ENCODE data around the gene ADORA2B. TPM values are rescaled to one million over a fixed set of nuclear protein-coding genes. Genes with fewer than 3 reads are reported as not detected.

The ADORA2B gene
- total RNA-seq, 2 experiments from 2014 or later, result not detected

GRCh38 chr17:15952916-15953790, 8.2 kb downstream of the ADORA2B start:
- H3K27ac ChIP-seq (ENCODE audit: low read depth, low read length, poor library complexity, severe bottlenecking), result no peak overlapping the region
- H3K9me3 ChIP-seq (ENCODE audit: low read length), result no peaks in the 10 kb centered on the region
- H3K4me3 ChIP-seq (ENCODE audit: low read depth, low read length, poor library complexity, severe bottlenecking), result no peak overlapping the region
- H3K9me2 ChIP-seq (ENCODE audit: insufficient read depth, low read length), result no peaks in the 10 kb centered on the region
- ChIA-PET CTCF (ENCODE audit: unreplicated experiment) (no interaction called here), POLR2A (no interaction called here)
- intact Hi-C loops (cut with micrococcal nuclease; ENCODE audit: unreplicated experiment), result no loop called here
- H3K79me2 ChIP-seq (ENCODE audit: insufficient read depth, low read depth, low read length), result no peaks in the 10 kb centered on the region
- no TSS peak for BruUV-seq (replicated peaks)
- no peak for DNase-seq (ENCODE audit: low spot score)
- no peaks in the 10 kb centered on the region for H3K36me3 ChIP-seq (ENCODE audit: insufficient read depth, low read length)
- no peak for TF ChIP-seq CTCF (conservative IDR thresholded peaks at IDR 0.05; ENCODE audit: low read length)
- no peak for TF ChIP-seq EZH2phosphoT487 (IDR thresholded peaks at IDR 0.05; ENCODE audit: borderline replicate concordance, low read depth, low read length)
- H3K4me2 ChIP-seq (ENCODE audit: low read length), result no peak overlapping the region
- H4K20me1 ChIP-seq (ENCODE audit: insufficient read depth, low read length), result no peaks in the 10 kb centered on the region
- no peaks in the 10 kb centered on the region for H3K4me1 ChIP-seq (ENCODE audit: insufficient read depth, low read length, poor library complexity, severe bottlenecking)
- no peak overlapping the region for H2AFZ ChIP-seq (ENCODE audit: low read length)

GRCh38 chr17:15954222-15954621, 9.3 kb downstream of the ADORA2B start:
- no TSS peak for BruUV-seq (replicated peaks)
- Histone ChIP-seq H4K20me1 (ENCODE audit: insufficient read depth, low read length) (no peaks in the 10 kb centered on the region), H3K9me3 (ENCODE audit: low read length) (no peaks in the 10 kb centered on the region), H3K4me2 (ENCODE audit: low read length) (no peak overlapping the region), H3K4me3 (ENCODE audit: low read depth, low read length, poor library complexity, severe bottlenecking) (no peak overlapping the region), H3K79me2 (ENCODE audit: insufficient read depth, low read depth, low read length) (no peaks in the 10 kb centered on the region), H3K36me3 (ENCODE audit: insufficient read depth, low read length) (no peaks in the 10 kb centered on the region), H3K4me1 (ENCODE audit: insufficient read depth, low read length, poor library complexity, severe bottlenecking) (no peaks in the 10 kb centered on the region), H3K9me2 (ENCODE audit: insufficient read depth, low read length) (no peaks in the 10 kb centered on the region), H2AFZ (ENCODE audit: low read length) (no peak overlapping the region), H3K27ac (ENCODE audit: low read depth, low read length, poor library complexity, severe bottlenecking) (no peak overlapping the region)
- intact Hi-C loops (cut with micrococcal nuclease; ENCODE audit: unreplicated experiment), result no loop called here
- TF ChIP-seq CTCF (conservative IDR thresholded peaks at IDR 0.05; ENCODE audit: low read length), result no peak
- no peak for TF ChIP-seq EZH2phosphoT487 (IDR thresholded peaks at IDR 0.05; ENCODE audit: borderline replicate concordance, low read depth, low read length)
- no peak for DNase-seq (ENCODE audit: low spot score)
- POLR2A ChIA-PET, result no interaction called here
- CTCF ChIA-PET (ENCODE audit: unreplicated experiment), result no interaction called here

GRCh38 chr17:15955793-15956541, 11.0 kb downstream of the ADORA2B start:
- Histone ChIP-seq H4K20me1 (ENCODE audit: insufficient read depth, low read length) (no peaks in the 10 kb centered on the region), H3K4me2 (ENCODE audit: low read length) (no peak overlapping the region), H3K4me3 (ENCODE audit: low read depth, low read length, poor library complexity, severe bottlenecking) (no peak overlapping the region), H3K36me3 (ENCODE audit: insufficient read depth, low read length) (no peaks in the 10 kb centered on the region), H3K27ac (ENCODE audit: low read depth, low read length, poor library complexity, severe bottlenecking) (no peak overlapping the region), H3K4me1 (ENCODE audit: insufficient read depth, low read length, poor library complexity, severe bottlenecking) (no peaks in the 10 kb centered on the region), H3K9me3 (ENCODE audit: low read length) (no peaks in the 10 kb centered on the region), H3K9me2 (ENCODE audit: insufficient read depth, low read length) (no peaks in the 10 kb centered on the region), H3K79me2 (ENCODE audit: insufficient read depth, low read depth, low read length) (no peaks in the 10 kb centered on the region), H2AFZ (ENCODE audit: low read length) (no peak overlapping the region)
- no TSS peak for BruUV-seq (replicated peaks)
- ChIA-PET POLR2A (no interaction called here), CTCF (ENCODE audit: unreplicated experiment) (no interaction called here)
- no peak for TF ChIP-seq CTCF (conservative IDR thresholded peaks at IDR 0.05; ENCODE audit: low read length)
- no peak for TF ChIP-seq EZH2phosphoT487 (IDR thresholded peaks at IDR 0.05; ENCODE audit: borderline replicate concordance, low read depth, low read length)
- DNase-seq (ENCODE audit: low spot score), result no peak
- intact Hi-C loops (cut with micrococcal nuclease; ENCODE audit: unreplicated experiment), result no loop called here
